GM19240 (cell line): ENCODE measurements around the gene NME4.

Source experiments
- DNase-seq: peaks from one replicate; pipeline ENCODE4 v3.0.0; 2011; ENCODE audit warnings: low spot score; ENCODE audit not compliant: insufficient read length

The NME4 gene

GRCh38 chr16:363110-363765 is 33.8 kb upstream of the NME4 start:
- no peak for DNase-seq

- no peak for DNase-seq
Measured at GRCh38 chr16:363766-364490, 33.1 kb upstream of the NME4 start.

- no peak for DNase-seq
Measured at GRCh38 chr16:364595-365491, 32.2 kb upstream of the NME4 start.

GRCh38 chr16:366476-366875 is 30.5 kb upstream of the NME4 start:
- no peak for DNase-seq

- no peak for DNase-seq
Measured at GRCh38 chr16:367333-367903, 29.6 kb upstream of the NME4 start.

GRCh38 chr16:368388-369158 is 28.4 kb upstream of the NME4 start:
- DNase-seq, result no peak

GRCh38 chr16:369275-369865 is 27.6 kb upstream of the NME4 start:
- no peak for DNase-seq

GRCh38 chr16:369866-370436 is 27.0 kb upstream of the NME4 start:
- DNase-seq, result no peak

GRCh38 chr16:370443-370842 is 26.6 kb upstream of the NME4 start, which contains the start of gene MRPL28:
MRPL28 (minus strand) TSS chr16:370538; CDS start chr16:370218, 320 bp downstream.
- peak; percentile 98 for DNase-seq

GRCh38 chr16:370979-371514 is 26.0 kb upstream of the NME4 start:
- no peak for DNase-seq

GRCh38 chr16:371515-372301 is 25.3 kb upstream of the NME4 start:
- no peak for DNase-seq

GRCh38 chr16:372302-372983 is 24.6 kb upstream of the NME4 start:
- DNase-seq, result no peak

GRCh38 chr16:373020-373598 is 23.9 kb upstream of the NME4 start:
- no peak for DNase-seq

GRCh38 chr16:373848-374615 is 23.0 kb upstream of the NME4 start:
- DNase-seq, result no peak

- no peak for DNase-seq
Measured at GRCh38 chr16:374616-374926, 22.4 kb upstream of the NME4 start.

GRCh38 chr16:375212-375611 is 21.8 kb upstream of the NME4 start:
- no peak for DNase-seq
